Endodermal cell (in vitro differentiated cells): ENCODE results near the gene ZNF324. TPM values are rescaled to one million over a fixed set of nuclear protein-coding genes. Genes with fewer than 3 reads are reported as not detected.

Experiments used
- DNase-seq: peaks from one replicate; pipeline ENCODE4 v3.0.0-alpha.2; 2017
- H3K27ac ChIP-seq: 2 replicates; pipeline ENCODE4 v1.5.1; 2013; ENCODE audit warnings: mild to moderate bottlenecking, low read depth, low read length, moderate library complexity
- H3K27me3 ChIP-seq: 2 replicates; pipeline ENCODE4 v1.6.1; 2013; ENCODE audit warnings: mild to moderate bottlenecking, low read length, moderate library complexity; ENCODE audit not compliant: insufficient read depth, control insufficient read depth, poor library complexity, severe bottlenecking
- H3K36me3 ChIP-seq: 2 replicates; pipeline ENCODE4 v1.7.0; 2013; ENCODE audit warnings: mild to moderate bottlenecking, low read length, moderate library complexity; ENCODE audit not compliant: control insufficient read depth, insufficient read depth
- H3K4me1 ChIP-seq: one replicate; pipeline ENCODE4 v1.7.0; 2013; ENCODE audit warnings: low read length; ENCODE audit not compliant: control insufficient read depth, insufficient read depth
- H3K4me3 ChIP-seq: 2 replicates; pipeline ENCODE4 v1.5.1; 2013; ENCODE audit warnings: mild to moderate bottlenecking, low read length, moderate library complexity
- H3K9ac ChIP-seq: 2 replicates; pipeline ENCODE4 v1.6.1; 2013; ENCODE audit warnings: mild to moderate bottlenecking, low read length, moderate library complexity; ENCODE audit not compliant: poor library complexity, severe bottlenecking; ENCODE audit errors: extremely low read depth
- H3K9me3 ChIP-seq: 2 replicates; pipeline ENCODE4 v1.6.1; 2013; ENCODE audit warnings: mild to moderate bottlenecking, low read length, moderate library complexity; ENCODE audit not compliant: control insufficient read depth
- H3K27ac Mint-ChIP-seq: 2 replicates; pipeline ENCODE4 v1.8.0; 2020; ENCODE audit warnings: mixed read lengths
- H3K27me3 Mint-ChIP-seq: 2 replicates; pipeline ENCODE4 v1.8.0; 2021; ENCODE audit warnings: mild to moderate bottlenecking, mixed read lengths; ENCODE audit not compliant: insufficient read depth
- H3K36me3 Mint-ChIP-seq: 2 replicates; pipeline ENCODE4 v1.8.0; 2020; ENCODE audit warnings: low read depth, mixed read lengths
- H3K4me1 Mint-ChIP-seq: 2 replicates; pipeline ENCODE4 v1.8.0; 2020; ENCODE audit warnings: mixed read lengths
- H3K4me3 Mint-ChIP-seq: 2 replicates; pipeline ENCODE4 v1.8.0; 2020; ENCODE audit warnings: mild to moderate bottlenecking, moderate library complexity, mixed read lengths
- H3K9me3 Mint-ChIP-seq: 2 replicates; pipeline ENCODE4 v1.8.0; 2020; ENCODE audit warnings: mild to moderate bottlenecking, mixed read lengths
- CTCF ChIP-seq: fragments of 200-600 bp; sonication (generic); conservative IDR thresholded peaks from 2 replicates; pipeline ENCODE4 v1.5.0; 2021; ENCODE audit warnings: antibody characterized with exemption, mild to moderate bottlenecking
- WGBS, 2 experiments: methylation state at CpG; one replicate each; pipeline versions ENCODE4 v1.1.5 to v1.1.7; 2013; ENCODE audit warnings: missing lambda C conversion rate in 2 of 2, mixed read lengths in 1 of 2; ENCODE audit not compliant: insufficient coverage in 1 of 2, insufficient read length in 1 of 2; 5-methylcytosine and 5-hydroxymethylcytosine counted together
- total RNA-seq, 2 donors: library from RNA; stranded (reverse); fragmentation: NEBNext Ultra II Directional in 1 of 2; extraction: Animal tissue kit (Norgen Biotek cat#: 25700) in 1 of 2; gene quantifications; 2 replicates in 1 of 2; 3 replicates in 1 of 2; pipeline ENCODE4 v1.2.1, GENCODE V29; 2021

Gene ZNF324
- total RNA-seq, 2 donors from 2014 or later, result 7.0 to 8.7 TPM

- Mint-ChIP-seq H3K4me1 (peaks cover 23% of the 10 kb centered on the region), H3K27me3 (no peaks in the 10 kb centered on the region), H3K27ac (peak overlapping the region; percentile 99), H3K36me3 (peaks cover 15% of the 10 kb centered on the region), H3K4me3 (peak overlapping the region; percentile 96), H3K9me3 (no peaks in the 10 kb centered on the region)
- no peaks in the 10 kb centered on the region for H3K27me3 ChIP-seq
- peak overlapping the region; percentile 95 for H3K9ac ChIP-seq
- WGBS, 2 experiments, result 36 to 42% methylated on average over 7 to 22 of the region's 22 CpGs
- no peak for DNase-seq
- peaks cover 4% of the 10 kb centered on the region for H3K4me1 ChIP-seq
- peak overlapping the region; percentile 98 for H3K27ac ChIP-seq
- TF ChIP-seq CTCF, result no peak
- no peaks in the 10 kb centered on the region for H3K9me3 ChIP-seq
- peaks cover 9% of the 10 kb centered on the region for H3K36me3 ChIP-seq
- H3K4me3 ChIP-seq, result peak overlapping the region; percentile 91
Observed at GRCh38 chr19:58518256-58519086, 51.6 kb downstream of the ZNF324 start.

GRCh38 chr19:58519087-58519354 lies 52.1 kb downstream of the ZNF324 start:
- 0 to 2% methylated on average over 11 to 14 of the region's 14 CpGs for WGBS, 2 experiments
- Histone ChIP-seq H3K36me3 (peaks cover 9% of the 10 kb centered on the region), H3K4me1 (peaks cover 4% of the 10 kb centered on the region), H3K27ac (peak overlapping the region; percentile 98), H3K9me3 (no peaks in the 10 kb centered on the region), H3K27me3 (no peaks in the 10 kb centered on the region), H3K4me3 (peak overlapping the region; percentile 91), H3K9ac (peak overlapping the region; percentile 95)
- H3K27me3 Mint-ChIP-seq, result no peaks in the 10 kb centered on the region
- H3K27ac Mint-ChIP-seq, result peak overlapping the region; percentile 99
- peaks cover 23% of the 10 kb centered on the region for H3K4me1 Mint-ChIP-seq
- peak; percentile 69 for TF ChIP-seq CTCF
- H3K36me3 Mint-ChIP-seq, result peaks cover 15% of the 10 kb centered on the region
- no peaks in the 10 kb centered on the region for H3K9me3 Mint-ChIP-seq
- H3K4me3 Mint-ChIP-seq, result peak overlapping the region; percentile 96
- DNase-seq, result peak; percentile 91

GRCh38 chr19:58519355-58520256 lies 52.7 kb downstream of the ZNF324 start, which contains the start of gene ZBTB45:
TSS of gene ZBTB45 (minus strand) at chr19:58519810. CDS start at chr19:58517673, 2,137 bp downstream.
- peaks cover 15% of the 10 kb centered on the region for H3K36me3 Mint-ChIP-seq
- H3K36me3 ChIP-seq, result peaks cover 9% of the 10 kb centered on the region
- peak within 1 kb of the TSS; percentile 95 for H3K9ac ChIP-seq
- H3K4me3 ChIP-seq, result peak within 1 kb of the TSS; percentile 91
- H3K27ac Mint-ChIP-seq, result peak within 1 kb of the TSS; percentile 99
- H3K27me3 ChIP-seq, result no peaks in the 10 kb centered on the region
- H3K4me1 ChIP-seq, result peaks cover 4% of the 10 kb centered on the region
- peak within 1 kb of the TSS; percentile 98 for H3K27ac ChIP-seq
- no peaks in the 10 kb centered on the region for H3K9me3 Mint-ChIP-seq
- H3K4me1 Mint-ChIP-seq, result peaks cover 23% of the 10 kb centered on the region
- H3K4me3 Mint-ChIP-seq, result peak within 1 kb of the TSS; percentile 96
- DNase-seq, result peak; percentile 97
- no peaks in the 10 kb centered on the region for H3K9me3 ChIP-seq
- H3K27me3 Mint-ChIP-seq, result no peaks in the 10 kb centered on the region
- peak; percentile 67 for TF ChIP-seq CTCF
- WGBS, 2 experiments, result 0 to 1% methylated on average over 47 to 87 of the region's 87 CpGs
